Sigmoid colon (tissue), 4 donors: ENCODE measurements around the gene WWC1.

ENCODE experiments used
- POLR2A ChIP-seq, 2 donors: fragments of 450-650 bp; IDR thresholded peaks; one replicate each; pipeline ENCODE4 v1.6.1; 2016; ENCODE audit warnings: antibody characterized with exemption in 2 of 2, mild to moderate bottlenecking in 2 of 2, moderate library complexity in 2 of 2
- POLR2AphosphoS5 ChIP-seq, 4 donors: sonication (generic); formaldehyde crosslinking; IDR thresholded peaks; one replicate each; pipeline ENCODE4 v1.6.1; 2017; ENCODE audit warnings: antibody characterized with exemption in 4 of 4
- TF ChIP-seq, protein P1 (sequence below), 4 experiments: fragments of 450-650 bp in 3 of 4; fragments of 200-600 bp in 1 of 4; IDR thresholded peaks; one replicate each; pipeline ENCODE4 v1.5.1; 2016 to 2019; ENCODE audit warnings: antibody characterized with exemption in 4 of 4, mild to moderate bottlenecking in 3 of 4, moderate library complexity in 2 of 4

DNA sequence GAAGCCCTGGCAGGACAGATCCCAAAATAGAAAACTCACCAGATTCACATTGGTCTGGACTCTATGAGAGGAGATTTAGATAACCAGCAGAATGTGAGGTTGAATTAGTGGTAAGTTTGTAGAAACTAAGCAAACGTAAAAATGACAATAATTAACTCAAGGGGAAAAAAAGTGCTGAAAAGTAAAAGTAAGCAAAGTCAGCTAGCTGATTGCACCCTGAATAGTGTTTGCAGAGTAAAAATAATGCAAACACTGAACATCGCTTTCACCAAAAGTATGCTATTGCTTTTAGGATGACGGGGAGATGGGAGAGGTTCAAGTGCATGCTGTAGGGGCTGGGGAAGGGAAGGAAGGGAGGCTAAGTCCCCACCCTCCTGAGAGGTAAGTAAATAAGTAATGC, 102.3 kb downstream of the WWC1 start:
- TF ChIP-seq, protein P1, sequence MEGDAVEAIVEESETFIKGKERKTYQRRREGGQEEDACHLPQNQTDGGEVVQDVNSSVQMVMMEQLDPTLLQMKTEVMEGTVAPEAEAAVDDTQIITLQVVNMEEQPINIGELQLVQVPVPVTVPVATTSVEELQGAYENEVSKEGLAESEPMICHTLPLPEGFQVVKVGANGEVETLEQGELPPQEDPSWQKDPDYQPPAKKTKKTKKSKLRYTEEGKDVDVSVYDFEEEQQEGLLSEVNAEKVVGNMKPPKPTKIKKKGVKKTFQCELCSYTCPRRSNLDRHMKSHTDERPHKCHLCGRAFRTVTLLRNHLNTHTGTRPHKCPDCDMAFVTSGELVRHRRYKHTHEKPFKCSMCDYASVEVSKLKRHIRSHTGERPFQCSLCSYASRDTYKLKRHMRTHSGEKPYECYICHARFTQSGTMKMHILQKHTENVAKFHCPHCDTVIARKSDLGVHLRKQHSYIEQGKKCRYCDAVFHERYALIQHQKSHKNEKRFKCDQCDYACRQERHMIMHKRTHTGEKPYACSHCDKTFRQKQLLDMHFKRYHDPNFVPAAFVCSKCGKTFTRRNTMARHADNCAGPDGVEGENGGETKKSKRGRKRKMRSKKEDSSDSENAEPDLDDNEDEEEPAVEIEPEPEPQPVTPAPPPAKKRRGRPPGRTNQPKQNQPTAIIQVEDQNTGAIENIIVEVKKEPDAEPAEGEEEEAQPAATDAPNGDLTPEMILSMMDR (IDR thresholded peaks at IDR 0.05), result no peak
- TF ChIP-seq POLR2AphosphoS5 (IDR thresholded peaks at IDR 0.05) (no peak), POLR2A (IDR thresholded peaks at IDR 0.05) (no peak)
